HEK293 (cell line): Measurements from ENCODE around the gene C19orf18.

ENCODE experiments used
- CTCF ChIA-PET: fragments of 350-600 bp; formaldehyde crosslinking; extraction: SDS; loops from one replicate; lab custom pipeline; 2021; ENCODE audit warnings: antibody characterized with exemption; lab: Yijun Ruan, JAX
- POLR2A ChIA-PET: fragments of 300-600 bp; formaldehyde crosslinking; extraction: SDS; loops from one replicate; lab custom pipeline; 2020; ENCODE audit warnings: antibody characterized with exemption, inconsistent platforms; lab: Yijun Ruan, JAX
- H3K27ac ChIP-seq: fragments of 200-500 bp; sonication (Bioruptor generic); 2 replicates; pipeline ENCODE4 v1.5.1; 2014; ENCODE audit warnings: low read depth, low read length, control low read depth, inconsistent platforms; ENCODE audit errors: extremely low read depth
- H3K36me3 ChIP-seq, 2 experiments: fragments of 200-500 bp in 1 of 2; sonication (Bioruptor generic) in 1 of 2; 1 replicate in 1 of 2; 2 replicates in 1 of 2; pipeline ENCODE4 v1.5.1; 2014 to 2017; ENCODE audit warnings: inconsistent platforms in 2 of 2, low read length in 2 of 2; ENCODE audit not compliant: control insufficient read depth in 2 of 2, insufficient read depth in 1 of 2
- H3K4me1 ChIP-seq: fragments of 200-500 bp; sonication (Bioruptor generic); 2 replicates; pipeline ENCODE4 v1.5.1; 2014; ENCODE audit warnings: mild to moderate bottlenecking, low read length, inconsistent platforms; ENCODE audit not compliant: control insufficient read depth, insufficient read depth
- H3K4me3 ChIP-seq: 2 replicates; pipeline ENCODE4 v1.5.1; 2011; ENCODE audit warnings: low read depth, mild to moderate bottlenecking, control low read depth, low read length, moderate library complexity
- H3K9me3 ChIP-seq: fragments of 200-500 bp; sonication (Bioruptor generic); 2 replicates; pipeline ENCODE4 v1.5.1; 2014; ENCODE audit warnings: low read depth, low read length, inconsistent platforms; ENCODE audit not compliant: control insufficient read depth, insufficient read depth
- ATF2 ChIP-seq: fragments of 450-650 bp; formaldehyde crosslinking; IDR thresholded peaks from 2 replicates; pipeline ENCODE4 v1.5.1; 2016; ENCODE audit warnings: missing biosample characterization, missing genetic modification characterization, low read depth
- SETDB1 ChIP-seq: IDR thresholded peaks from one replicate; pipeline ENCODE4 v1.6.1; 2017; ENCODE audit warnings: mild to moderate bottlenecking, low read length, moderate library complexity, mixed read lengths; ENCODE audit not compliant: insufficient read length
- SP7 ChIP-seq: fragments of 450-650 bp; formaldehyde crosslinking; IDR thresholded peaks from 2 replicates; pipeline ENCODE4 v1.5.1; 2016; ENCODE audit warnings: missing biosample characterization, missing genetic modification characterization
- TRIM28 ChIP-seq: IDR thresholded peaks from 2 replicates; pipeline ENCODE4 v1.6.1; 2011; ENCODE audit warnings: low read length, control low read depth, borderline replicate concordance
- ZNF16 ChIP-seq: fragments of 450-650 bp; formaldehyde crosslinking; IDR thresholded peaks from 2 replicates; pipeline ENCODE4 v1.5.1; 2016; ENCODE audit warnings: low read depth, missing biosample characterization, missing genetic modification characterization
- ZNF223 ChIP-seq: fragments of 450-650 bp; formaldehyde crosslinking; IDR thresholded peaks from 2 replicates; pipeline ENCODE4 v1.5.1; 2016; ENCODE audit warnings: missing biosample characterization, missing genetic modification characterization
- ZNF274 ChIP-seq, 2 experiments: fragments of 200-500 bp in 1 of 2; fragments of 450-650 bp in 1 of 2; sonication (Bioruptor generic) in 1 of 2; formaldehyde crosslinking in 1 of 2; IDR thresholded peaks; 2 replicates each; pipeline versions ENCODE4 v1.5.1 to v1.6.1; 2014 to 2016; ENCODE audit warnings: borderline replicate concordance in 1 of 2, inconsistent platforms in 1 of 2, low read length in 1 of 2, missing biosample characterization in 1 of 2, missing genetic modification characterization in 1 of 2
- ZNF426 ChIP-seq: fragments of 450-650 bp; formaldehyde crosslinking; IDR thresholded peaks from 2 replicates; pipeline ENCODE4 v1.5.1; 2017; ENCODE audit warnings: missing biosample characterization, missing genetic modification characterization, mild to moderate bottlenecking, inconsistent platforms, moderate library complexity
- ZNF473 ChIP-seq: fragments of 450-650 bp; formaldehyde crosslinking; IDR thresholded peaks from 2 replicates; pipeline ENCODE4 v1.5.1; 2017; ENCODE audit warnings: missing biosample characterization, missing genetic modification characterization
- ZNF501 ChIP-seq: fragments of 450-650 bp; formaldehyde crosslinking; IDR thresholded peaks from 2 replicates; pipeline ENCODE4 v1.5.1; 2016; ENCODE audit warnings: missing biosample characterization, missing genetic modification characterization
- ZNF510 ChIP-seq: fragments of 450-650 bp; formaldehyde crosslinking; IDR thresholded peaks from 2 replicates; pipeline ENCODE4 v1.5.1; 2018; ENCODE audit warnings: mild to moderate bottlenecking, missing genetic modification characterization, missing biosample characterization; ENCODE audit not compliant: insufficient replicate concordance
- ZNF518A ChIP-seq: fragments of 450-650 bp; formaldehyde crosslinking; conservative IDR thresholded peaks from 2 replicates; pipeline ENCODE4 v1.5.1; 2016; ENCODE audit warnings: low read depth, missing biosample characterization, missing genetic modification characterization
- ZNF548 ChIP-seq: fragments of 450-650 bp; formaldehyde crosslinking; IDR thresholded peaks from 2 replicates; pipeline ENCODE4 v1.5.1; 2016; ENCODE audit warnings: missing biosample characterization, missing genetic modification characterization
- ZNF707 ChIP-seq: fragments of 450-650 bp; formaldehyde crosslinking; IDR thresholded peaks from 2 replicates; pipeline ENCODE4 v1.5.1; 2016; ENCODE audit warnings: missing biosample characterization, missing genetic modification characterization
- ZNF791 ChIP-seq: fragments of 450-650 bp; formaldehyde crosslinking; IDR thresholded peaks from 2 replicates; pipeline ENCODE4 v1.5.1; 2016; ENCODE audit warnings: missing biosample characterization, missing genetic modification characterization
- ZNF837 ChIP-seq: fragments of 450-650 bp; formaldehyde crosslinking; IDR thresholded peaks from 2 replicates; pipeline ENCODE4 v1.5.1; 2016; ENCODE audit warnings: missing biosample characterization, missing genetic modification characterization
- TF ChIP-seq, protein P1 (sequence below): fragments of 450-650 bp; formaldehyde crosslinking; IDR thresholded peaks from 2 replicates; pipeline ENCODE4 v1.5.1; 2016; ENCODE audit warnings: missing biosample characterization, missing genetic modification characterization, borderline replicate concordance

The C19orf18 gene

DNA sequence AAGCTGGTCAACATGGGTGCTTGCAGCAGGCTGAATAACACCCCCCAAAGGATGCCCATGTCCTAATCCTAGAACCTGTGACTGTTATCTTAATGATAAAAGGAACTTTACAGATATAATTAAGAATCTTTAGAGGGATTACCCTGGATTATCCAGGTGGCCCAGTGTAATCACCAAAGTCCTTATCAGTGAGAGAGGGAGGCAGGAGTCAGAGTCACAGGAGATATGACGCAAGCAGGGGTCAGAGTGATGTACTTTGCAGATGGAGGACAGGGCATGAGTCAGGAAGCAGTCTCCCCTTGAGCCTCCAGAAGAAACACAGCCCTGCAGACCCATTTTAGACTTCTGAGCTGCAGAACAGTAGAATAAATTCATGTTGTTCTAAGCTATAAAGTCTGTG lies 18.5 kb upstream of the C19orf18 start (continued):
- TF ChIP-seq ZNF518A (tag by site-specific recombination) = no peak

DNA sequence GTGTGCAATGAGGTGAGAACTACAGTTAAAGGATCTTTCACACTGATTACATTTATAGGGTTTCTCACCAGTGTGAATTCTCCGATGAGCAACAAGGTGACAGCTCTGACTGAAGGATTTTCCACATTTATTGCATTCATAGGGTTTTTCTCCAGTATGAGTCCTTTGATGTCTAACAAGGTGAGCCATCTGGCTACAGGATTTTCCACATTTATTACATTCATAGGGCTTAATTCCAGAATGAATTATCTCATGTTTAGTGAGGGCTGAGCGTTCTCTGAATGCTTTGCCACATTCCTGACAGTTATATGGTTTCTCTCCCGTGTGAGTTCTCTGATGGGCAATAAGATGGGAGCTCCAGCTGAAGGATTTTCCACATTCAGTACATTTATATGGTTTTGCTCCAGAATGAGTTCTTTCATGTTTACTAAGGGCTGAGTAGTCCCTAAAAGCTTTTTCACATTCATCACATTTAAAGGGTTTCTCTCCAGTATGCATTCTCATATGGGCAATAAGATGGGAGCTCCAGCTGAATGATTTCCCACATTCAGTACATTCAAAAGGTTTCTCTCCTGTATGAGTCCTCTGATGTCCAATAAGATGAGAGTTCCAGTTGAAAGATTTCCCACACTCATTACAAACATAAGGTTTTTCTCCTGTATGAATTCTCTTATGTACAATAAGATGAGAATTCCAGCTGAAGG lies 4.4 kb upstream of the C19orf18 start:
- CTCF ChIA-PET = no interaction called here
- H3K4me3 ChIP-seq = no peak overlapping the region
- no peak overlapping the region for H3K27ac ChIP-seq
- TF ChIP-seq SETDB1 (peak; percentile 100), ZNF837 (no peak), ZNF274 (IDR thresholded peaks at IDR 0.05; ENCODE audit: low read length) (peak; percentile 99), ZNF274 (tag by site-specific recombination; IDR thresholded peaks at IDR 0.05; ENCODE audit: borderline replicate concordance) (peak; percentile 98), SP7 (tag by site-specific recombination) (no peak), ZNF548 (tag by site-specific recombination) (no peak), TRIM28 (peak; percentile 100), ZNF510 (no peak), ZNF518A (tag by site-specific recombination) (peak; percentile 34; the same call in 1 of the 2 replicates)
- peaks cover 36 to 48% of the 10 kb centered on the region in 2 experiments for H3K36me3 ChIP-seq
- POLR2A ChIA-PET = no interaction called here
- H3K4me1 ChIP-seq = no peaks in the 10 kb centered on the region
- peaks cover 26% of the 10 kb centered on the region for H3K9me3 ChIP-seq

DNA sequence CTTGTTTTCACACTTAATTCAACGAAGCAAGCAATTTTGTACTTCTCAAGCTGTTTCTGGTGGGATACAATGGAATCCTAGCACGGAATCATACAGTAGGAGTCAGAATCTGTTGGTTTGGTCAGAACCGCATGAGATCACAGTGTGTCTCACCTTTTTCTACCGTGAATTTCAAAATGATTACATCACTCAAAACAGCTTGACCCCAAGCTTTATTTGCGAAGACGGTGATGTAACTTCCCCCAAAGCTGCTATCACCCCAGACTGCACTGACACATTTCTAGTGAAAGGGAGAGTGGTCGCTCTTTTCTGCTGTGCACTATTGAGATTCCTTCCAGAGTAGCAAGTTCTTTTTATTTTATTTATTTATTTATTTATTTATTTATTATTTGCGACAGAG lies 9.6 kb downstream of the C19orf18 start:
- ChIA-PET CTCF (no interaction called here), POLR2A (no interaction called here)
- Histone ChIP-seq H3K36me3 (no peaks in the 10 kb centered on the region), H3K9me3 (no peaks in the 10 kb centered on the region; the same call in none of the 2 replicates), H3K4me3 (no peak overlapping the region), H3K27ac (no peak overlapping the region), H3K4me1 (no peaks in the 10 kb centered on the region)
- TF ChIP-seq ZNF426 (tag by site-specific recombination) (peak; percentile 9; the same call in 1 of the 2 replicates), ZNF501 (no peak), ZNF707 (no peak), ZNF223 (tag by site-specific recombination) (no peak), ZNF791 (no peak), ATF2 (0 out of 2 replicates have a peak, but pooled peaks have one; percentile 4), ZNF473 (no peak), ZNF16 (tag by site-specific recombination) (no peak)
- TF ChIP-seq, protein P1, sequence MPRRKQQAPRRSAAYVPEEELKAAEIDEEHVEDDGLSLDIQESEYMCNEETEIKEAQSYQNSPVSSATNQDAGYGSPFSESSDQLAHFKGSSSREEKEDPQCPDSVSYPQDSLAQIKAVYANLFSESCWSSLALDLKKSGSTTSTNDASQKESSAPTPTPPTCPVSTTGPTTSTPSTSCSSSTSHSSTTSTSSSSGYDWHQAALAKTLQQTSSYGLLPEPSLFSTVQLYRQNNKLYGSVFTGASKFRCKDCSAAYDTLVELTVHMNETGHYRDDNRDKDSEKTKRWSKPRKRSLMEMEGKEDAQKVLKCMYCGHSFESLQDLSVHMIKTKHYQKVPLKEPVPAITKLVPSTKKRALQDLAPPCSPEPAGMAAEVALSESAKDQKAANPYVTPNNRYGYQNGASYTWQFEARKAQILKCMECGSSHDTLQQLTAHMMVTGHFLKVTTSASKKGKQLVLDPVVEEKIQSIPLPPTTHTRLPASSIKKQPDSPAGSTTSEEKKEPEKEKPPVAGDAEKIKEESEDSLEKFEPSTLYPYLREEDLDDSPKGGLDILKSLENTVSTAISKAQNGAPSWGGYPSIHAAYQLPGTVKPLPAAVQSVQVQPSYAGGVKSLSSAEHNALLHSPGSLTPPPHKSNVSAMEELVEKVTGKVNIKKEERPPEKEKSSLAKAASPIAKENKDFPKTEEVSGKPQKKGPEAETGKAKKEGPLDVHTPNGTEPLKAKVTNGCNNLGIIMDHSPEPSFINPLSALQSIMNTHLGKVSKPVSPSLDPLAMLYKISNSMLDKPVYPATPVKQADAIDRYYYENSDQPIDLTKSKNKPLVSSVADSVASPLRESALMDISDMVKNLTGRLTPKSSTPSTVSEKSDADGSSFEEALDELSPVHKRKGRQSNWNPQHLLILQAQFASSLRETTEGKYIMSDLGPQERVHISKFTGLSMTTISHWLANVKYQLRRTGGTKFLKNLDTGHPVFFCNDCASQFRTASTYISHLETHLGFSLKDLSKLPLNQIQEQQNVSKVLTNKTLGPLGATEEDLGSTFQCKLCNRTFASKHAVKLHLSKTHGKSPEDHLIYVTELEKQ (tag by site-specific recombination) = no peak
